Measurements from ENCODE around the gene CYS1. TPM values are rescaled to one million over a fixed set of nuclear protein-coding genes. Genes with fewer than 3 reads are reported as not detected.

The CYS1 gene
- polyA plus RNA-seq, 1 donor from 2014 or later: not detected

DNA sequence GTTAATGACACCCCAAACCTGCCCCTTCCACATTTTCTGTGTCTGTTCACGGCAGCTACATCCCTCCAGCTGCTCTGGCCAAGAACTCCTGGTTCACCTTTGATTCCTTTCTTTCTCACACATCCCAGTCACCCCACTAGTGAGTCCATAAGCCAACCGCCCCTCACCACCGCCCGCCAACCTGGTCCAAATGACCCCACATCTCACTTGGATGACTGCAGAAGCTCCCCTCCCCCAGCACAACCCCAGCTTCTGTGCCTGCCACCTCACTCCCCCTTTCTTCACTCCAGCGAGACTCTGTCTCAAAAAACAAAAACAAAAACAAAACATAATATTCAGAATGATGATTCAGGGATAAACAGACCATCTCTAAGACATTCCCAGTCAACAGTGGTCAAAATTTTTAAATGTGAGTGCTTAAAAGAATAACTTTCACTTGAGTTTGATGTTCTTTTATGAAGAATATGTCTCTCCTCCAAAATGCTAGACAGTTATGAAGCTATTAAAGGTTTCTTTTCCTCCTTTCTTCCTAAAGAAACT lies 3.2 kb downstream of the CYS1 start:
- Histone ChIP-seq H3K79me2 (replicated peaks; ENCODE audit: insufficient read depth, low read length) (no peaks in the 10 kb centered on the region), H3K27me3 (ENCODE audit: insufficient read depth, low read depth, low read length) (peaks cover 56% of the 10 kb centered on the region), H3K27ac (ENCODE audit: low read length) (no peak overlapping the region), H3K36me3 (ENCODE audit: insufficient read depth, low read length) (no peaks in the 10 kb centered on the region), H3K4me3 (ENCODE audit: low read length) (no peak overlapping the region), H3K9me3 (ENCODE audit: low read length) (no peaks in the 10 kb centered on the region), H4K20me1 (ENCODE audit: insufficient read depth) (no peaks in the 10 kb centered on the region), H3F3A (ENCODE audit: insufficient read depth, low read length, poor library complexity, severe bottlenecking) (no peaks in the 10 kb centered on the region), H2AFZ (ENCODE audit: low read depth, low read length) (no peak overlapping the region), H3K4me2 (ENCODE audit: low read length) (no peak overlapping the region), H3K9ac (ENCODE audit: low read length) (no peak overlapping the region), H3K9me2 (ENCODE audit: insufficient read depth, low read length) (no peaks in the 10 kb centered on the region)
- TF ChIP-seq MXI1 (conservative IDR thresholded peaks at IDR 0.05; ENCODE audit: poor library complexity, severe bottlenecking): no peak
- no peak for TF ChIP-seq TAF1 (IDR thresholded peaks at IDR 0.05; ENCODE audit: low read depth)
- TF ChIP-seq RAD21 (conservative IDR thresholded peaks at IDR 0.05): no peak
- TF ChIP-seq SMC3 (conservative IDR thresholded peaks at IDR 0.05; ENCODE audit: poor library complexity): no peak
- no peak for TF ChIP-seq EZH2 (IDR thresholded peaks at IDR 0.05; ENCODE audit: borderline replicate concordance, insufficient read depth, low read length, poor library complexity, severe bottlenecking)
- TF ChIP-seq POLR2AphosphoS5 (IDR thresholded peaks at IDR 0.05): no peak
- TF ChIP-seq, protein P1, sequence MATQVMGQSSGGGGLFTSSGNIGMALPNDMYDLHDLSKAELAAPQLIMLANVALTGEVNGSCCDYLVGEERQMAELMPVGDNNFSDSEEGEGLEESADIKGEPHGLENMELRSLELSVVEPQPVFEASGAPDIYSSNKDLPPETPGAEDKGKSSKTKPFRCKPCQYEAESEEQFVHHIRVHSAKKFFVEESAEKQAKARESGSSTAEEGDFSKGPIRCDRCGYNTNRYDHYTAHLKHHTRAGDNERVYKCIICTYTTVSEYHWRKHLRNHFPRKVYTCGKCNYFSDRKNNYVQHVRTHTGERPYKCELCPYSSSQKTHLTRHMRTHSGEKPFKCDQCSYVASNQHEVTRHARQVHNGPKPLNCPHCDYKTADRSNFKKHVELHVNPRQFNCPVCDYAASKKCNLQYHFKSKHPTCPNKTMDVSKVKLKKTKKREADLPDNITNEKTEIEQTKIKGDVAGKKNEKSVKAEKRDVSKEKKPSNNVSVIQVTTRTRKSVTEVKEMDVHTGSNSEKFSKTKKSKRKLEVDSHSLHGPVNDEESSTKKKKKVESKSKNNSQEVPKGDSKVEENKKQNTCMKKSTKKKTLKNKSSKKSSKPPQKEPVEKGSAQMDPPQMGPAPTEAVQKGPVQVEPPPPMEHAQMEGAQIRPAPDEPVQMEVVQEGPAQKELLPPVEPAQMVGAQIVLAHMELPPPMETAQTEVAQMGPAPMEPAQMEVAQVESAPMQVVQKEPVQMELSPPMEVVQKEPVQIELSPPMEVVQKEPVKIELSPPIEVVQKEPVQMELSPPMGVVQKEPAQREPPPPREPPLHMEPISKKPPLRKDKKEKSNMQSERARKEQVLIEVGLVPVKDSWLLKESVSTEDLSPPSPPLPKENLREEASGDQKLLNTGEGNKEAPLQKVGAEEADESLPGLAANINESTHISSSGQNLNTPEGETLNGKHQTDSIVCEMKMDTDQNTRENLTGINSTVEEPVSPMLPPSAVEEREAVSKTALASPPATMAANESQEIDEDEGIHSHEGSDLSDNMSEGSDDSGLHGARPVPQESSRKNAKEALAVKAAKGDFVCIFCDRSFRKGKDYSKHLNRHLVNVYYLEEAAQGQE (IDR thresholded peaks at IDR 0.05; ENCODE audit: borderline replicate concordance): no peak
- TF ChIP-seq, protein P2, sequence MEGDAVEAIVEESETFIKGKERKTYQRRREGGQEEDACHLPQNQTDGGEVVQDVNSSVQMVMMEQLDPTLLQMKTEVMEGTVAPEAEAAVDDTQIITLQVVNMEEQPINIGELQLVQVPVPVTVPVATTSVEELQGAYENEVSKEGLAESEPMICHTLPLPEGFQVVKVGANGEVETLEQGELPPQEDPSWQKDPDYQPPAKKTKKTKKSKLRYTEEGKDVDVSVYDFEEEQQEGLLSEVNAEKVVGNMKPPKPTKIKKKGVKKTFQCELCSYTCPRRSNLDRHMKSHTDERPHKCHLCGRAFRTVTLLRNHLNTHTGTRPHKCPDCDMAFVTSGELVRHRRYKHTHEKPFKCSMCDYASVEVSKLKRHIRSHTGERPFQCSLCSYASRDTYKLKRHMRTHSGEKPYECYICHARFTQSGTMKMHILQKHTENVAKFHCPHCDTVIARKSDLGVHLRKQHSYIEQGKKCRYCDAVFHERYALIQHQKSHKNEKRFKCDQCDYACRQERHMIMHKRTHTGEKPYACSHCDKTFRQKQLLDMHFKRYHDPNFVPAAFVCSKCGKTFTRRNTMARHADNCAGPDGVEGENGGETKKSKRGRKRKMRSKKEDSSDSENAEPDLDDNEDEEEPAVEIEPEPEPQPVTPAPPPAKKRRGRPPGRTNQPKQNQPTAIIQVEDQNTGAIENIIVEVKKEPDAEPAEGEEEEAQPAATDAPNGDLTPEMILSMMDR (IDR thresholded peaks at IDR 0.05; ENCODE audit: poor library complexity, severe bottlenecking): no peak
- TF ChIP-seq EP300 (conservative IDR thresholded peaks at IDR 0.05; ENCODE audit: poor library complexity, severe bottlenecking): no peak

DNA sequence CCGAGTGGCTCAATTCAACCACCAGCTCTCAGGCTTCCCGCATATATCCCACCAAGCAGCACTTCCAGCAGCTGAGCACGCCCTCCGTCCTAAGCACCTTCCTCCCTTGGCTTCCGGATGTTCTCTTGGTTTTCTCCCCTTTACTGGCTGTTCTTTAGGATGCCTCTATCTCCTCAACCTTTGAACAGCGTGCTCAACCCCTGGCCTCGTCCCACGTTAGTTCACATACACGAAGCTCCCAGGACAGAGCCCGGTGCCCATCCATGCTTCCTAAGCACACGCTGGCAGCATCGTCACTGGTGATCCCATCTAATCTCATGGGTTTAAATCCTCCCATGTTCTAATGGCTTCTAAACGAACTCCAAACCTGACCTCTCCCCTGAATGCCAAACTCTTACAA lies 3.7 kb downstream of the CYS1 start:
- Histone ChIP-seq H3K4me2 (ENCODE audit: low read length) (no peak overlapping the region), H3K27me3 (ENCODE audit: insufficient read depth, low read depth, low read length) (peaks cover 51% of the 10 kb centered on the region), H3K27ac (ENCODE audit: low read length) (no peak overlapping the region), H3K9ac (ENCODE audit: low read length) (no peak overlapping the region), H3K9me3 (ENCODE audit: low read length) (no peaks in the 10 kb centered on the region), H3K36me3 (ENCODE audit: insufficient read depth, low read length) (no peaks in the 10 kb centered on the region), H3K4me3 (ENCODE audit: low read length) (no peak overlapping the region), H4K20me1 (ENCODE audit: insufficient read depth) (no peaks in the 10 kb centered on the region), H3K9me2 (ENCODE audit: insufficient read depth, low read length) (no peaks in the 10 kb centered on the region), H3K79me2 (replicated peaks; ENCODE audit: insufficient read depth, low read length) (no peaks in the 10 kb centered on the region), H3F3A (ENCODE audit: insufficient read depth, low read length, poor library complexity, severe bottlenecking) (no peaks in the 10 kb centered on the region), H2AFZ (ENCODE audit: low read depth, low read length) (no peak overlapping the region)
- TF ChIP-seq, protein P2 (IDR thresholded peaks at IDR 0.05; ENCODE audit: poor library complexity, severe bottlenecking): no peak
- TF ChIP-seq EP300 (conservative IDR thresholded peaks at IDR 0.05; ENCODE audit: poor library complexity, severe bottlenecking): no peak
- TF ChIP-seq RAD21 (conservative IDR thresholded peaks at IDR 0.05): no peak
- no peak for TF ChIP-seq SMC3 (conservative IDR thresholded peaks at IDR 0.05; ENCODE audit: poor library complexity)
- TF ChIP-seq TAF1 (IDR thresholded peaks at IDR 0.05; ENCODE audit: low read depth): no peak
- TF ChIP-seq, protein P1 (IDR thresholded peaks at IDR 0.05; ENCODE audit: borderline replicate concordance): no peak
- TF ChIP-seq POLR2AphosphoS5 (IDR thresholded peaks at IDR 0.05): no peak
- no peak for TF ChIP-seq EZH2 (IDR thresholded peaks at IDR 0.05; ENCODE audit: borderline replicate concordance, insufficient read depth, low read length, poor library complexity, severe bottlenecking)
- no peak for TF ChIP-seq MXI1 (conservative IDR thresholded peaks at IDR 0.05; ENCODE audit: poor library complexity, severe bottlenecking)

All from neural cell (in vitro differentiated cells).